ENCODE data around the gene LAMB2.

GRCh38 chr3:49108346-49108745 is 24.5 kb downstream of the LAMB2 start:
- TF ChIP-seq CTCF (IDR thresholded peaks at IDR 0.05 in 8 of 11, conservative IDR thresholded peaks at IDR 0.05 in 3 of 11) (no peak), POLR2AphosphoS5 (IDR thresholded peaks at IDR 0.05) (no peak), POLR2A (IDR thresholded peaks at IDR 0.05) (no peak)
